ENCODE results near the gene TOPAZ1.

TOPAZ1 gene

GRCh38 chr3:44235604-44236484 lies 5.8 kb upstream of the TOPAZ1 start:
- peak overlapping the region; percentile 15 for H2AFZ ChIP-seq (ENCODE audit: low read depth, low read length, severe bottlenecking)
- H4K20me1 ChIP-seq (ENCODE audit: low read depth, low read length), result no peaks in the 10 kb centered on the region
- no peaks in the 10 kb centered on the region for H3K9me3 ChIP-seq (ENCODE audit: insufficient read depth, low read length)
- H3K36me3 ChIP-seq (ENCODE audit: low read length), result no peaks in the 10 kb centered on the region
- TF ChIP-seq EZH2phosphoT487 (conservative IDR thresholded peaks at IDR 0.05; ENCODE audit: low read length) (no peak), CTCF (IDR thresholded peaks at IDR 0.05; ENCODE audit: insufficient read depth, low read length, poor library complexity, severe bottlenecking) (peak; percentile 65)
- no peaks in the 10 kb centered on the region for H3F3A ChIP-seq (ENCODE audit: insufficient read depth)
- no peaks in the 10 kb centered on the region for H3K27me3 ChIP-seq (ENCODE audit: low read length)
- no peak overlapping the region for H3K4me2 ChIP-seq (ENCODE audit: low read depth, low read length, poor library complexity, severe bottlenecking)
- no peak overlapping the region for H3K4me3 ChIP-seq (ENCODE audit: insufficient read depth, low read length, poor library complexity, severe bottlenecking)
- H3K79me2 ChIP-seq (ENCODE audit: insufficient read depth, low read length), result no peaks in the 10 kb centered on the region
- no peaks in the 10 kb centered on the region for H3K9me2 ChIP-seq (replicated peaks; ENCODE audit: insufficient read depth, low read length)
- no peak overlapping the region for H3K9ac ChIP-seq (ENCODE audit: low read length)
- H3K27ac ChIP-seq (ENCODE audit: low read depth, low read length), result no peak overlapping the region

- Histone ChIP-seq H3K27ac (ENCODE audit: low read depth, low read length) (no peak overlapping the region), H3K9ac (ENCODE audit: low read length) (no peak overlapping the region), H3K4me3 (ENCODE audit: insufficient read depth, low read length, poor library complexity, severe bottlenecking) (no peak overlapping the region), H3K4me2 (ENCODE audit: low read depth, low read length, poor library complexity, severe bottlenecking) (no peak overlapping the region), H3K36me3 (ENCODE audit: low read length) (no peaks in the 10 kb centered on the region), H3K9me3 (ENCODE audit: insufficient read depth, low read length) (no peaks in the 10 kb centered on the region), H2AFZ (ENCODE audit: low read depth, low read length, severe bottlenecking) (no peak overlapping the region), H3F3A (ENCODE audit: insufficient read depth) (no peaks in the 10 kb centered on the region), H3K27me3 (ENCODE audit: low read length) (no peaks in the 10 kb centered on the region), H3K79me2 (ENCODE audit: insufficient read depth, low read length) (no peaks in the 10 kb centered on the region), H4K20me1 (ENCODE audit: low read depth, low read length) (no peaks in the 10 kb centered on the region), H3K9me2 (replicated peaks; ENCODE audit: insufficient read depth, low read length) (no peaks in the 10 kb centered on the region)
- TF ChIP-seq CTCF (IDR thresholded peaks at IDR 0.05; ENCODE audit: insufficient read depth, low read length, poor library complexity, severe bottlenecking) (no peak), EZH2phosphoT487 (conservative IDR thresholded peaks at IDR 0.05; ENCODE audit: low read length) (no peak)
Observed at GRCh38 chr3:44236485-44236908, 5.2 kb upstream of the TOPAZ1 start.

GRCh38 chr3:44237161-44237560 lies 4.5 kb upstream of the TOPAZ1 start:
- no peak overlapping the region for H3K9ac ChIP-seq (ENCODE audit: low read length)
- no peak overlapping the region for H2AFZ ChIP-seq (ENCODE audit: low read depth, low read length, severe bottlenecking)
- no peak overlapping the region for H3K4me3 ChIP-seq (ENCODE audit: insufficient read depth, low read length, poor library complexity, severe bottlenecking)
- no peaks in the 10 kb centered on the region for H4K20me1 ChIP-seq (ENCODE audit: low read depth, low read length)
- H3K9me2 ChIP-seq (replicated peaks; ENCODE audit: insufficient read depth, low read length), result no peaks in the 10 kb centered on the region
- no peak overlapping the region for H3K4me2 ChIP-seq (ENCODE audit: low read depth, low read length, poor library complexity, severe bottlenecking)
- no peaks in the 10 kb centered on the region for H3K36me3 ChIP-seq (ENCODE audit: low read length)
- no peaks in the 10 kb centered on the region for H3K9me3 ChIP-seq (ENCODE audit: insufficient read depth, low read length)
- TF ChIP-seq CTCF (IDR thresholded peaks at IDR 0.05; ENCODE audit: insufficient read depth, low read length, poor library complexity, severe bottlenecking) (no peak), EZH2phosphoT487 (conservative IDR thresholded peaks at IDR 0.05; ENCODE audit: low read length) (no peak)
- no peaks in the 10 kb centered on the region for H3K27me3 ChIP-seq (ENCODE audit: low read length)
- H3K27ac ChIP-seq (ENCODE audit: low read depth, low read length), result no peak overlapping the region
- H3K79me2 ChIP-seq (ENCODE audit: insufficient read depth, low read length), result no peaks in the 10 kb centered on the region
- no peaks in the 10 kb centered on the region for H3F3A ChIP-seq (ENCODE audit: insufficient read depth)

All from SU-DHL-6 (cell line).